Renal cortical epithelial cell (primary cell): ENCODE measurements around the gene ROR2. TPM values are rescaled to one million over a fixed set of nuclear protein-coding genes. Genes with fewer than 3 reads are reported as not detected.
A peak's percentile ranks its signal among the peaks of the same experiment; 100 is the strongest.
"Not testable (repeated sequence)": the region's sequence is repeated elsewhere in the genome, so short reads cannot be mapped to it uniquely, and the experiment has no call there.

Experiments
- DNase-seq: peaks from one replicate; pipeline ENCODE4 v3.0.0-alpha.2; 2011; ENCODE audit warnings: low read depth
- total RNA-seq: library from RNA; depleted of rRNA; stranded (reverse); fragments of >200 nt; gene quantifications from 2 replicates; pipeline ENCODE4 v1.2.3, GENCODE V29; 2014

ROR2 gene
- total RNA-seq, result 4.4 TPM in 1 of 2 replicates, not detected in the other

DNA sequence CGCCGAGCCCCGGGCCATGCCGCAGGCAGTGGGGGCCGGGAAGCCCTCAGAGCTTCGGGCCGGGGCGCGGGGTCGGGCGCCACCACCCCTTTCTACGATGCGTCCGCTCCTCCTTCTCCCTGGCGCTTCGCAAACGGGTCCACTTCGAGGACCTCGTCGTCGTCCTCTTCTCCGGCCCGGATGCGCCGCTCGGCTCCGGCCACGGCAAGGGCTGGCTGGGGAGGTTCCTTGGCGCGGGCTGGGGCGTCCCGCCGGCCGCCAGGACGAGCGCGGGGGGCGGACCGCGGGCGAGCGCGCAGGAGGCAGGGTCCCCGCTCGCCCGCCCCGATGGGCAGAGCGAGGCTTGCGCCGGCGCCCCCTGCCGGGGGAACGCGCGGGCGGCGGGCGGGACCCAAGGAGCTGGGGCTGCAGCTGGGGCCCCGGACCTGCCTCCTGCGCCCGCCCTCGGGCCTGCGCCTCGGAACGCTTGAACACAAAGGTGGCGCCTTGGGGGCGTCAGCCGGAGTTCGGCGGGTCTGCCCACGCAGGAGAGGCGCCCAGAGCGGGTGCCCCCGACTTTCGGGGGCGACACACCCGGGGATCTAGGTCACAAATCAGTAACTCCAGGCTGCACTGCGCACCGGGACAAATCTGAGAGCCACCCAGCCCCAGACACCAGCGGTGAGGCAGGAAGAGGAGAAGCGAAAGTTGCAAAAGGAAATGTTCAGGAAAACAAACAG lies at the start of gene ROR2:
TSS of gene ROR2 (minus strand) at position 283 of the 719 bp plus-strand sequence.
- DNase-seq, result no peak

DNA sequence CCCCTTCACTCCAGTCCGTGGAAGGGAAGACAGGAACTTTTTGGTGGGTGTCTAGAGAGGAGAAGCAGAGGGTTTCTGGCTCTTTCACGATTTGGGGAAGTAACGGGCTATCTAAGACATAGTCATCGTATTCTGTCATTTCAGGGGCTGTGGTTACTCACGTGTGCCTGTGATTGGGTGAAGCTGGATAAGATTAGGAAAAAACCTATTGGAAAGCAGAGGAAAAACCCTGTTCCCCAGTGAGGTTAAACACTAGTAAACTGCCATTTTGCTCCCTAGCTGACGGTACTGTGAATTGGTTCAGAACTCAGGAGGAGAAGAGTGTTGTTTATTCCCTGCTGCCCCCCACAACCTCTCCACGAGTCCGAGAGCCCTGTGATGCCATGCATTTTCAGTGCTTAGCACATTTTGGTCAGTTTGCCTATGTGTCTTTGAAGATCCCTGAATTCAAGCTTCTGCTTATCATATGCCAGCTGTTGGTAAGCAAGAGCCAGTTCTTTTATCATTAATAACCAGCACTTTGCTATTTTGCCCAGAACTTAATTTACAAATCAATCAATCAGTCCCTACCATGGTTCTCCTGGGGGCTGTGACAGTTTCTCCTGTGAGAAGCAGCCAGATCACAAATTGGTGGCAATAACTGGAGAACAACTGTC lies 45.1 kb upstream of the ROR2 start:
- no peak for DNase-seq

DNA sequence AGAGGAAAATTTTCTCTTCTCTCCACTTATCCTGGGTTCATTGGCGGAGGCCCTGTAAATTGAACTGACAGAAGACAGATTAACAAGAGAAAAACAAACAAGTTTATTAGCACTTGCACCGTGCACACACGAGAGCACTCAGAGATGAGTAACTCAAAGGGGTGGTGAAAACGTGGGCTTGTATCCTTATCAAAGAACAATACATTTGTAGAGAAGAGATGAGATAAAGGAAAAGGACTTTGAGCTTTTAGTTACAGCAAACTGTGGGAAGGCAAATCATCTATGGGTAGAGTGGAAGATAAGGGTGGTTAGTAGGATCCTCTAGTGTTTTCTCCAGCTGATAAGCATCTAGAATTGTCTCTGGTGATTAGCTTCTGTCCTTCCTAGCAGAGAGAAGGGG lies 44.4 kb upstream of the ROR2 start:
- no peak for DNase-seq

DNA sequence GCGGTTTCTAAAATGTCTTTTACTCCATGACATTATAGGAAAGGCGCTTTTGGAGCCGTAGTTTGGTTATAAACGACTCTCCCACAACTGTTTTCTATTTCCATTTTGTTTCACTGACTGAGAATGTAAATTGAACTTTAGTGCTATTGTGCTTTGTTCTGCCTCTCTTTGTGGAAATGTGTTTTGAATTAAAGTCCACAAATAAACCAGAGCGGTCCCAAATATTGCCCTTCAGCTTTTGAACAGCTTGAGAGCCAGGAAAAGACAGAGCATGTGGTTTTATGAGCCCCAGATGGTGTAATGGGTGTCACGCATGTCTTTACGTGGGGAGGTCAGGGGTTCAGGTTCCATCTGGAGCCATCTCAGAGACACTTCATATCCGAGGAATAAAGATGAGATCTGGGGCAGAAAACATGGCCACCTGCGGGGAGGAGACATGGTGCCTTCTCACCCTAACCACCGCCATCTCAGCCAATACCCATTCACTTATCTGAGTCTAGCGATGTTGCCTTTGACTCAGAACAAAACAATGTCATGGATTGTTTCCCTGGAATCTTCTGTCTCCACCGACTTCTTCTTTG lies 42.5 kb upstream of the ROR2 start:
- DNase-seq, result no peak

DNA sequence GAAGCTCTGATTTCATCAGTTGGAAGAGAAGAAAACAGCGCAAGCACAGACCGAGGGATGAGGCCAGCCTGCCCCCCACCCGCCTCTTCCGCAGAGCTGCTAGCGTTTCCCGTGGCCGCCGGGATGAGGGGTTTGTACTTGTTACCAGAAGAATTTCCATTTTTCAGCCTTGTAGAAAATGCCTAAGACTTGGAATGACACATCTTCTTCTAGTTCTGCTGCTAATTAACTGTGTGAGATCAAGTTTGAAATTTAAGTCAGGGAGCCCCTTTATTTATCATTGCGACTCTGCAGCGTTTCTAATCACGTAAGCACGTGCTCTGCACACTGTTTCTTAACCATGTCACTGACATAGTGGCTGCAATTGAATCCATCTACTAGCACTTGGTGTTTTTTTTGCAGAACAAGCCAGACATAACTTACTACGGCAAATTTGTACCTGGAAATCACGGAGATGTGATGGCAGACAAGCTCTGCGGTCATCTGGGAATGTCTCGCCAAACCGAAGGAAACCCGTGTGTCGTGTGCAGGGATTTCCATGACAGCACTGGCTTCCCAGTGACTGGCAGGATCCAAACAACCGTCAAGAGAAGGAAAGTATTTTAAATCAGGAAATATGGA lies 41.8 kb upstream of the ROR2 start:
- no peak for DNase-seq

DNA sequence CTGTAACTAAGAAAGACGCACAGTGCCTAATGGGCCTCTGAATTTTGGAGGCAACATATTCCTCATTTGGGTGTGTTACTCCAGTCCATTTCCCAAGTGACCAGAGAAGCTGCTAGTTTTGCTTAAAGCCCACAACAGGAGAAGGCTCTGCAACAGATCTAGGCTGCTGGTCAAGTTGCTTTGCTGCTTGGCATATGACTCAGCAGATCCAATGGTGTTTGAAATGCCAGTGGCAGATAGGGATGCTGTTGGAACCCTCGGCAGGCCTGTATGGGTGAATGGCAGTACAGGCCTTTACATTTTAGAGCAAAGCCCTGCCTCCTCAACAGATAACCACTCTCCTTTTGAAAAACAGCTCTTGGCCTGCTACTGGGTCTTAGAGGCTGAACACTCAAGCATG lies 36.2 kb upstream of the ROR2 start:
- DNase-seq, result no peak

DNA sequence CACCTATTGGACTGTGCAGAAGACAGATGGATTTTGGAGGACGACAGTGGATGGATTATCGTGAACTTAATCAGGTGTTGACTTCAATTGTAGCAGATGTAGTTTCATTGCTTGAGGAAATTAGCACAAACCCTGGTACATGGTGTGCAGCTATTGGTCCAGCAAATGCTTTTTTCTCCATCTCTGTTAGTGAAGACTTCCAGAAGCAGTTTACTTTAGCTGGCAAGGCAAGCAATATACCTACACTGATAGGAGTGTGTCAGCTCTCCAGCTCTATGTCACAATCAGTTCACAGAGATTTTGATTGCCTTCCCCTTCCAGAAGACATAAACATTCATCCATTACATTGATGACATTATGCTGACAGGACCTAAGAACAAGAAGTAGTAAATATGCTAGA lies 35.7 kb upstream of the ROR2 start:
- no peak for DNase-seq

DNA sequence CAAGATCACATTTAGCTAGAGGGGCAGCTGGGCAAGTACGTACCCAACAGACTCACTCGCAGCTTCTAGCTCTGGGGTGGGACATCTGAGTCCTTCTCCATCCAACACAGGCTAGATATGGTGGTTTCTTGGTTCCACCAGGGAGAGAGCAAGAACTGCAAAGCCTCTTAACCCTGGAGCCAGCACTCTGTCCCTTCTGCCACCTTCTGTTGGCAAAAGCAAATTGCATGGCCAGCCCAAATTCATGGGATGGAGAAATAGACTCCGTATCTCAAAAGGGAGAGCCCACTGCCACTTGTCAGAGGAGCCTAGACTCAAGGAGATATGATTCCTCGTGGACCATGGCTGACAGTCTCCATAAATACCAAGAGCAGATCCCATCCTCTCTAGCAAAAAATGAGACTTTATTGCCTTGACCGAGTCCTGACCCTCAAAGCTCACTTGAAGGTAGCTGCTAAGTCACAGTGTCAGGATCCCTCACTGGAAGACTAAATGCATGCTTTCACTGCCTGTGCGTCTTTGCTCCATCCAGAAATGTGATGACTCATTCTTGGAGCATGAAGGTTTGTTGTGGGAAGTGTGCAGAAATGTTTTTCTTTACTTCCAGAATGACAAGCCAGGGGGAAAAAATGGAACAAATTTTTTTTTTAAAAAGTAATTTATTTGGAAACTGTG lies 28.8 kb upstream of the ROR2 start:
- DNase-seq, result peak; percentile 71

DNA sequence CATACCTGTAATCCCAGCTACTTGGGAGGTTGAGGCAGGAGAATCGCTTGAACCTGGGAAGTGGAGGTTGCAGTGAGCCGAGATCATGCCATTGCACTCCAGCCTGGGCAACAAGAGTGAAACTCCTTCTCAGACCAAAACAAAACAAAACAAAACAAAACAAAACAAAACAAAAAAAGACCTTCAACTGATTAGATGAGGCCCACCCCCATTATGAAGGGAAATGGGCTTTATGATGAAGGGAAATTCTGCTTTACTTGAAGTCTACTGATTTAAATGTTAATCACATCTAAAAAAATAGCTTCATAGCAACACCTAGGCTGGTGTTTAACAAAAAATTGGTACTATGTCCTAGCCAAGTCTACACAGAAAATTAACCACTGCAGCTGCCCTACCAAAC lies 25.2 kb upstream of the ROR2 start:
- not testable (repeated sequence) for DNase-seq

DNA sequence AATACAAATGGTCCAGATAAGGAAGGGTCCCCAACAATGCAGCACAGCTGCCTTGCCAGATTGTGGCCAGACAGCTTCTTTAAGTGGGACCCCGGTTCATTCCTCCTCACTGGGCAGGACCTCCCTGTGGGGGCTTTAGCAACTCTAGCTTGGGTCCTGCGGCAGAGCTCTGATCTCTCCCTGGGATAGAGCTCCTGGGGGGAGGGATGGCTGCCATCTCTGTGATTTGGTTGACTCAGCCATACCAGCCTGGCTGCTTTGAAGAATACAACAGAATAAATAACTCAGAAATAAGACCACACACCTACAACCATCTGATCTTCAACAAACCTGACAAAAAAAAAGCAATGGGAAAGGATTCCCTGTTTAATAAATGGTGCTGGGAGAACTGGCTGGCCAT lies 22.7 kb upstream of the ROR2 start:
- DNase-seq, result no peak

DNA sequence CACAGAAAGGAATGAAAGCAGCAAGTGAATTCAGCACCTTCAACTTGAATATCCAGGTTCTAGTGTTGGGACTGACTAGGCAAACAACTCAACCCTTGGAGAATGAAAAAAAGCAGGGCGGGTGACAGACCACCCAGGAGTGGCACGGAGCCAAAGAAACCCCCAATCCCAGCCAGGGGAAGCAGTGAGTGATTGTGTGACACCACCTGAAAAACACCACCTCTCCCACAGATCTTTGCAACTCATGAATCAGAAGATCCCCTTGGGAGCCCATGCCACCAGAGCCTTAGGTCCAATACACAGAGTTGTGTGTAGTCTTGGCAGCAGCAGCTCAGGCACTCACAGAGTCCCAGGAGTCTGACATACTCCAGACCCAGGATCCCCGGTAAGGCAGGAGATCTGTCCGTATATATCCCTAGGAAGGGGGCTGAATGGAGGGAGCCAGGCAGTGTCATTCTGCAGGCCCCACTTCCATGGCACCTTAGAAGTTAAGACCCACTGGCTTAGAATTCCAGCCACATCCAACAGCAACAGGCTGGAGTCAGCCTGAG lies 22.1 kb upstream of the ROR2 start:
- DNase-seq, result no peak

DNA sequence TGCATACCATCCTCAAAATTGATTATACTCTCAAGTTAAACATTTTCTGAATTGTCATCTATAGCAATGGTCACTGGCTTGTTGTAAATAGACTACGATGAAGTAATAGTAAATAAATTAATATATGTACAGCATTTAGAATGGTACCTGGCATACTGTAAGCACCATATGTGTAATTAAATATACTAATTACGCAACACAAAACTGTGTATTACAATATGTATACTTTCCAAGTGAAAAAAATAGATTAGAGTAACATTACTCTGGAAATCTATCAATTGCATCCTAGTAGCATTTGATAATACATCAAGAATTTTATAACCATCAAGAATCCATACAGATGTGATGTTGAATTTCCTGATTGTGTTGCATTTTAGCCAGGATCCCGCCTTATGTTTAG lies 17.2 kb upstream of the ROR2 start:
- no peak for DNase-seq

DNA sequence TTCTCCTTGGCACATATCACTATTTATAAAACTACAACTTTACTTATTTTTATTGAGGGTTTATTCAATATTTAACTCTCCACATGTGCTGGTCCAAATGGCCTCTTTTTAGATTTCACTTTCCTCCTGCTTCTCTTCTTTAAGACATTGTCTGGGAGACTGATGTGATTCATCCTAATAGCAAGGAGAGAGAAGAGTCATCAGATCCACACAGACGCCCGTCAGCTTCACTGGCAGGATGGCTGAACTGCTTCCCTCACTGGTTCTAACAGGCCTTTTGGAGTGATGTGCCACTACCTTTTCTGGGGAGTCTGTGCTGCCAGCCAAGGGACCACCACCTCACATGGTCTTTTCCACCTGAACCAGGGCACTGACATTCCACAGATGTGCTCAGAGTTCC lies 16.5 kb upstream of the ROR2 start:
- no peak for DNase-seq

DNA sequence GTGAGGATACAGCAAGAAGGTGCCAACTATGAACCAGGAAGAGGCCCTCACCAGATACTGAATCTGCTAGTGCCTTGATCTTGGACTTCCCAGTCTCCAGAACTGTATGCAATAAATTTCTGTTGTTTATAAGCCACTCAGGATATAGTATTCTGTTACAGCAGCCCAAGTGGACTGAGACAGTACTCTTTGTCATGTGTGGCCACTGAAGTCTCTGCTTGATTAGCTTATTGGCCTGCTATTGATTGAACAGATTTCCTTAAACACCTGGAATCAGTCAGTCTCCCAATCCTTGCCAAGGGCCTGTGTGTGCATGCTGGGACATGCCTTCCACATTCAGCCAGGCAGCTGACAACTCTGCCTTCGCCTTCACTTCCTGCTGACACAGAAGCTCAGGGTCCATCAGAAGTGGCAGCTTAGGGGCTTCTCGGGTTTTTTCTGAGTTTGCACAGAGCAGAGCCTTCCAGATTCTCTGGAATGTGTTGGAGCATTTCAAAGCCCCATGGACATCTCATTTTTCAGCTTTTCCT lies 13.7 kb upstream of the ROR2 start:
- no peak for DNase-seq

DNA sequence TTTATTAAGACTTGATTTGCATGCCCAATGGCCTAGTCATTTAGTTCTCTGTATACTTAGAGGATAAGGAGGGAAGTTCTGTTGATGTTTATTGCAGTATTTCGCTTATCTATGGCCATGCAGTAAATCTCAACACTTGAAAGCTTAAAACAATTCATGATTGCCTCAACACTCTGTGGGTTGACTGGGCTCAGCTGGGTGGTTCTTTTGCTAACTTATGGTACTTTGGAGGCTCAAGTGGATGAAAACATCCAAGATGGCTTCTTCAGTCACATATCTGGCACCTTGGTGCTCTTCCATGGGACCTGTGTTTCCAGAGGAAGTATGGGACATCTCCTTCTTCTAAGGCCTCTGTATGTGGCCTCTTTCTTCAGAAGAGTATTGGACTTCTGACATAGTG lies 10.3 kb upstream of the ROR2 start:
- DNase-seq, result no peak

DNA sequence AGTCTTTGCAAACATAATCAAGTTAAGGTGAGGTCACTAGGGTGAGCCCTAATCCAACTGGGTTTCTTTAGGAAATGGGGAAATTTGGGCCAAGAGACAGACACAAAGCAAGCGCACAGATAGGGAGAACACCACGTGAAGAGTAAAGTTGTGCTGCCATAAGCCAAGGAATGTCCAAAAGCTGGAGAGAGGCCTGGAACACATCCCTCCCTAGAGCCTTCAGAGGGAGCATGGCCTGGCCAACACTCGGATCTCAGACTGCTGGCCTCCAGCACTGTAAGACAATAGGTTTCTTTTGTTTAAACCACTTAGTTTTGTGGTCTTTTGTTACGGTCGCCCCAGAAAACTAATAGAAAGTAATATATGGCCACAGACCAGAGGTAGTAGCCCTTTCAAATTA lies 8.1 kb upstream of the ROR2 start:
- no peak for DNase-seq

DNA sequence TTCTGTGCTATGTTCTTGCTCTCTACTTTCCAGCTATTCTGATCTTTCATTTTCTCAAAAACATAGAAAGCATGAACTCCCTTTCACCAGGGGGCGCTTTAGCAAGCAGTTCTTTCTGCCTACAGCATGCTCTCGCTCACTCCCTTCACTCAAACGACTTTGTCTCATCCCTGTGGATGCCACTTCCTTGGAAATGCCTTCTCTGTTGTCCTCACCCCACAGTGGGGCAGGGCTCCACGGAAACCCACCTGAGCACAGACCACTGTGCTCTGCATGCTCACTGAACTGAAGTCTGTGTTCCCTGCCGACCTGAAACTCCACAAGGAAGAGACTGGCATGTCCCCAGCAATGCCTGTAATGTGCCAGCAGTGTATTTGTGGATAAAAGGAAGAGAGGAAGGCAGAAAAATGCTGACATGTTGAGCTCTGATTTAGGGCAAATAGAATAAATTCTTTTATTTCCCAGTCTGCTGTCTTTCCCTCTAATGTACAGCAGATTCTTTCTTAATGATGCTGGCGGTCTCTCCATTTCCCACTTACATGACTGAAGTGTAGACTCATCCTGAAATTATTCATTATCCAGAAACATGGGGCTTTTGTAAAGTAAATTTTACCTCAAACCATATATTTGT lies 4.9 kb upstream of the ROR2 start:
- DNase-seq, result peak; percentile 28

DNA sequence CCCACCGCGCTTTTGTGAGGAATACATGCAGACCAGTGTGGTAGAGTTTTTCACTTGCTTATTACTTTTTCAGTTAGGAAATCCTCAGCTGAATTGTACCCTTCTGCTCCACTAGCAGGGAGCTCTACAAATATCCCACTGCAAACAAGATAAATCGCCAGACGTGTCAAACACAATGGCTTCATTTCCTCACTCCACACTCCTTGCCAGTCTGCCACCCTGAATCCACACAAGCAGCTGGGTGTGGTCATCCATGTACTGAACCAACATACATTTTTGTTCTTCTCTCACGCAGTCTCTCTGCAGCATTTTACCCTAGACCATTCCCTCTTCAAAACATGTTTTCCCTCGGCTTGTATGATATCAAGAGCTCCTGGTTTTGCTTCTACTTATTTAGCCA lies 3.7 kb upstream of the ROR2 start:
- DNase-seq, result no peak

DNA sequence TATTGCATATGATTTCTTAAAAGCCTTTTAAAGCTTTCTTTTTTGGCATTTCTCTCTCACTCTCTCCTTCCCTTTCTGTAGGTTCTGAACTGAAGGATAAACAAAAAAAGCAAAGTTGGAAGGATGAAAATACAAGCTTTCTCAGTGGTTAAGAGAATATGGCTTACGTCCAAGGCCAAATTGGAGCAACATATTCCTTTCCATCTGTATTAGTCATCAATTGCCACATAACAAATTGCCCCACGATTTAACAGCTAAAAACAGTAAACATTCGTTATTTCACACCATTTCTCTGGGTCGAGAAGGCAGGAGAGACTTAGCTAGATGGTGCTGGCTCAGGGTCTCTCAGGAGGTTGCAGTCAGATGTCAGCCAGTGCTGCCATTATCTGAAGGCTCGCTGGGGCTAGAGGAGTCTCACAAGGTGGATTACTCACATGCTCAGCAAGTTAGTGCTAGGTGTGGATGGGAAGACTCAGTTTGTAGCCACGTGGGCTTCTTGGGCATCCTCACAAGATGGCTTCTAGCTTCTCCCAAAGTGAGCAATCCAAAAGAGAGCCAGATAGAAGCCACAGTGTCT lies 2.0 kb upstream of the ROR2 start:
- DNase-seq, result no peak

DNA sequence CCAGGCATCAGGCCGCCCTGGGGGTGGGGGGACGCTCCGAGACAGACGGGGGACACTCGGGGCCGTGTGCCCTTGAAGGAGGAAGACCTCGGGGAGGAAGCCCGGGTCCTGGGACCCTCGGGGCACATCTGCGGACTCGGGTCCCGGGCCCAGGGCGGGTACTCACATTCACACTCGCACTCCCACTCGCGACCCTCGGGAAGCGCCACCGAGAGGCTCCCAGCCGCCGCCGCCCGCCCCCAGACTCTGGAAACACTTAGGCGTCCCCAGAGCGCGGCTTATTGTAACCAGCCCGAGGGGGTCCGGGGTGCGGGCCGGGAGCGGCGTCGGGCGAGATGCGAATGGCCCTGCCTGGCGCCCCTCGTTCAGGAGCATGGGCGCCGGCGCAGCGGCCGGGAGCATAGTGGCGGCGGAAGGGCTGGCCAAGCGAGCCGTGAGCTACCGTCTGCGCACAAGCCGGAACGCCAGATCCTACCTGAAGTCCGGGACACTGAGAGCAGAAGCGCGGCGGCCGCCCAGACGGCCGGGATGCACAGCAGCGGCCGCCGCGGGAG lies 559 bp downstream of the ROR2 start:
- DNase-seq, result no peak
